Right ventricle myocardium inferior (tissue), 1 donor: ENCODE measurements around the gene TSSK6. TPM values are rescaled to one million over a fixed set of nuclear protein-coding genes. Genes with fewer than 3 reads are reported as not detected.
A peak's percentile ranks its signal among the peaks of the same experiment; 100 is the strongest.

ENCODE experiments used
- ATAC-seq: fragments of 200-7000 bp; cut with Tn5 transposase; one replicate; pipeline ENCODE4 v1.9.1; 2020; ENCODE audit warnings: mild to moderate bottlenecking, moderate library complexity
- DNase-seq: peaks from one replicate; pipeline ENCODE4 v3.0.0; 2021; ENCODE audit errors: missing footprints
- intact Hi-C: fragments of 100-400 bp; cut with DNase I; formaldehyde crosslinking; loops from one replicate; pipeline ENCODE4 v1.11.0; 2022
- total RNA-seq: library from RNA; stranded (reverse); fragmentation: NEBNext Ultra II Directional; extraction: Animal tissue kit (Norgen Biotek cat#: 25700); gene quantifications from one replicate; pipeline ENCODE4 v1.2.1, GENCODE V29; 2021
- donor health status: DM: no; HTN: yes; CAD: no; lungs with severe emphysema.

Gene TSSK6
- total RNA-seq, 1 donor from 2014 or later, result 0.32 TPM

GRCh38 chr19:19495614-19496603 is 19.4 kb downstream of the TSSK6 start:
- intact Hi-C loops, result no loop called here
- DNase-seq, result no peak

GRCh38 chr19:19493841-19494546 is 21.4 kb downstream of the TSSK6 start:
- ATAC-seq (no peak), DNase-seq (no peak)
- intact Hi-C loops, result no loop called here

More at GRCh38 chr19:19495614-19496603, 19.4 kb downstream of the TSSK6 start:
- no peak for ATAC-seq

GRCh38 chr19:19492026-19492610 is 23.2 kb downstream of the TSSK6 start:
- DNase-seq (no peak), ATAC-seq (no peak)
- intact Hi-C loops, result no loop called here

GRCh38 chr19:19491321-19492025 is 23.9 kb downstream of the TSSK6 start:
- intact Hi-C loops, result no loop called here
- ATAC-seq (no peak), DNase-seq (no peak)

- ATAC-seq (peak; percentile 59), DNase-seq (peak; percentile 79)
- intact Hi-C loops, result loop anchor here (1.0 kb wide), 1 partner anchor 124 kb away; no protein-coding TSS in a partner anchor
These were observed 25.0 kb downstream of the TSSK6 start for GRCh38 chr19:19490214-19490968.

GRCh38 chr19:19489804-19490204 is 25.5 kb downstream of the TSSK6 start:
- intact Hi-C loops, result loop anchor here (1.0 to 5.0 kb wide), 2 partner anchors 83 to 124 kb away; partner anchors contain the start of gene GATAD2A
- no peak for ATAC-seq
- DNase-seq, result no peak

GRCh38 chr19:19488875-19489690 is 26.3 kb downstream of the TSSK6 start:
- ATAC-seq (peak; percentile 61), DNase-seq (peak; percentile 90)
- intact Hi-C loops, result loop anchor here (5.0 kb wide), 1 partner anchor 82 kb away; the partner anchor contains the start of gene GATAD2A

GRCh38 chr19:19487950-19488874 is 27.1 kb downstream of the TSSK6 start:
- DNase-seq, result no peak
- intact Hi-C loops, result loop anchor here (5.0 kb wide), 1 partner anchor 81 kb away; the partner anchor contains the start of gene GATAD2A
- no peak for ATAC-seq

GRCh38 chr19:19487077-19487949 is 28.0 kb downstream of the TSSK6 start:
- ATAC-seq, result no peak
- intact Hi-C loops, result loop anchor here (5.0 kb wide), 1 partner anchor 80 kb away; the partner anchor contains the start of gene GATAD2A
- no peak for DNase-seq

- intact Hi-C loops, result loop anchor here (5.0 kb wide), 1 partner anchor 79 kb away; the partner anchor contains the start of gene GATAD2A
- ATAC-seq (no peak), DNase-seq (no peak)
These were observed 28.8 kb downstream of the TSSK6 start for GRCh38 chr19:19486343-19487076.

- intact Hi-C loops, result loop anchor here (5.0 kb wide), 1 partner anchor 79 kb away; the partner anchor contains the start of gene GATAD2A
- DNase-seq, result no peak
- no peak for ATAC-seq
These were observed 29.4 kb downstream of the TSSK6 start for GRCh38 chr19:19485998-19486290.

GRCh38 chr19:19485161-19485997 is 30.0 kb downstream of the TSSK6 start:
- peak; percentile 29 for ATAC-seq
- peak; percentile 44 for DNase-seq
- intact Hi-C loops, result loop anchor here (5.0 kb wide), 1 partner anchor 78 kb away; the partner anchor contains the start of gene GATAD2A

GRCh38 chr19:19482809-19483596 is 32.3 kb downstream of the TSSK6 start:
- intact Hi-C loops, result no loop called here
- no peak for DNase-seq
- no peak for ATAC-seq
